Measurements from ENCODE around the gene ZSCAN1.

ZSCAN1 gene

GRCh38 chr19:58038688-58039204 lies 4.9 kb downstream of the ZSCAN1 start:
- POLR2A ChIA-PET, result no interaction called here

GRCh38 chr19:58040751-58041525 lies 7.1 kb downstream of the ZSCAN1 start:
- no peak for TF ChIP-seq TARDBP (IDR thresholded peaks at IDR 0.05)
- TF ChIP-seq BHLHE40 (IDR thresholded peaks at IDR 0.05; ENCODE audit: borderline replicate concordance), result no peak
- no peak for TF ChIP-seq FOXM1 (IDR thresholded peaks at IDR 0.05; ENCODE audit: borderline replicate concordance)
- no peak for TF ChIP-seq SP1 (IDR thresholded peaks at IDR 0.05)
- TF ChIP-seq L3MBTL2 (conservative IDR thresholded peaks at IDR 0.05), result no peak
- TF ChIP-seq FOXK2 (IDR thresholded peaks at IDR 0.05), result no peak
- TF ChIP-seq ZNF384 (IDR thresholded peaks at IDR 0.05), result no peak
- no peak for TF ChIP-seq ELF4 (IDR thresholded peaks at IDR 0.05)
- TF ChIP-seq SUZ12 (IDR thresholded peaks at IDR 0.05), result no peak
- TF ChIP-seq PKNOX1 (IDR thresholded peaks at IDR 0.05), result no peak
- ChIA-PET POLR2A (no interaction called here), CTCF (no interaction called here)
- DNase-seq (ENCODE audit: extremely low spot score), result no peak

More at GRCh38 chr19:58038688-58039204, 4.9 kb downstream of the ZSCAN1 start:
- no peak for DNase-seq (ENCODE audit: extremely low spot score)
- CTCF ChIA-PET, result no interaction called here
- TF ChIP-seq ARNT (IDR thresholded peaks at IDR 0.05) (no peak), PKNOX1 (IDR thresholded peaks at IDR 0.05) (no peak)

GRCh38 chr19:58042495-58043340 lies 8.9 kb downstream of the ZSCAN1 start:
- POLR2A ChIA-PET, result no interaction called here
- no peak for TF ChIP-seq NFRKB (IDR thresholded peaks at IDR 0.05)
- no peak for TF ChIP-seq SP1 (IDR thresholded peaks at IDR 0.05)
- TF ChIP-seq HDGF (IDR thresholded peaks at IDR 0.05; ENCODE audit: borderline replicate concordance), result no peak
- TF ChIP-seq ZNF384 (IDR thresholded peaks at IDR 0.05), result no peak
- TF ChIP-seq ARNT (IDR thresholded peaks at IDR 0.05), result no peak
- TF ChIP-seq PKNOX1 (IDR thresholded peaks at IDR 0.05), result no peak
- TF ChIP-seq BHLHE40 (IDR thresholded peaks at IDR 0.05; ENCODE audit: borderline replicate concordance), result no peak
- no peak for TF ChIP-seq TARDBP (IDR thresholded peaks at IDR 0.05)
- TF ChIP-seq FOXA1 (IDR thresholded peaks at IDR 0.05), result no peak
- no peak for TF ChIP-seq L3MBTL2 (conservative IDR thresholded peaks at IDR 0.05)
- TF ChIP-seq CTBP1 (IDR thresholded peaks at IDR 0.05; ENCODE audit: borderline replicate concordance), result no peak
- TF ChIP-seq LEF1 (IDR thresholded peaks at IDR 0.05; ENCODE audit: borderline replicate concordance), result no peak
- TF ChIP-seq ELF4 (IDR thresholded peaks at IDR 0.05), result no peak
- TF ChIP-seq FOXM1 (IDR thresholded peaks at IDR 0.05; ENCODE audit: borderline replicate concordance), result no peak
- no peak for DNase-seq (ENCODE audit: extremely low spot score)
- CTCF ChIA-PET, result no interaction called here

GRCh38 chr19:58044391-58044790 lies 10.6 kb downstream of the ZSCAN1 start:
- no peak for DNase-seq (ENCODE audit: extremely low spot score)
- CTCF ChIA-PET, result no interaction called here
- TF ChIP-seq ZNF384 (IDR thresholded peaks at IDR 0.05), result no peak
- POLR2A ChIA-PET, result no interaction called here

GRCh38 chr19:58044886-58045285 lies 11.1 kb downstream of the ZSCAN1 start:
- POLR2A ChIA-PET, result no interaction called here

More at GRCh38 chr19:58044886-58045285, 11.1 kb downstream of the ZSCAN1 start:
- DNase-seq (ENCODE audit: extremely low spot score), result no peak
- TF ChIP-seq CTBP1 (IDR thresholded peaks at IDR 0.05; ENCODE audit: borderline replicate concordance), result no peak
- TF ChIP-seq NFRKB (IDR thresholded peaks at IDR 0.05), result no peak
- no peak for TF ChIP-seq FOXM1 (IDR thresholded peaks at IDR 0.05; ENCODE audit: borderline replicate concordance)
- no peak for TF ChIP-seq L3MBTL2 (conservative IDR thresholded peaks at IDR 0.05)
- TF ChIP-seq PKNOX1 (IDR thresholded peaks at IDR 0.05), result no peak
- no peak for TF ChIP-seq LEF1 (IDR thresholded peaks at IDR 0.05; ENCODE audit: borderline replicate concordance)
- no peak for TF ChIP-seq SP1 (IDR thresholded peaks at IDR 0.05)
- TF ChIP-seq FOXA1 (IDR thresholded peaks at IDR 0.05), result no peak
- TF ChIP-seq ELF4 (IDR thresholded peaks at IDR 0.05), result no peak
- CTCF ChIA-PET, result no interaction called here
